ENCODE measurements around the gene TMX3.

DNA sequence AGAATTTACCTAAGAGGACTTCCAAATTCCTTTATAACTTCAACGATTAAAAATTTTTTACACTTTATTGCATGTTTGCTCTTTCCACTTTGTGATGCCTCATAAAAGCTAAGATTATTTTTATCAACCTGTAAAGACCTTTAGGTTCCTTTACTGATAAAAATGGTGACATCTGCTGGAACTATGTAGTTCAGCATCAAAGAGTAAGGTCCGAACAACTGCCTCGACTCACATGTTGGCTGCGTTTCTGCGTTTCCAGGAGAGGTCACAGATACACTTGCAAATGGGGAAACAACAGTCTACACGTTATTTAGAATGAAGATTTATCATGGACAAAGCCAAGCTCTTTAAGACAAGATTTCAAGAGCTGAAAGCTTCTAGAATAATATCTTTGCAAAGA is 18.8 kb upstream of the TMX3 start:
- TF ChIP-seq YY1 (IDR thresholded peaks at IDR 0.05; ENCODE audit: low read depth) (no peak), EP300 (IDR thresholded peaks at IDR 0.05; ENCODE audit: borderline replicate concordance) (no peak), CREB1 (IDR thresholded peaks at IDR 0.05; ENCODE audit: low read depth) (no peak), EGR1 (IDR thresholded peaks at IDR 0.05) (no peak), NFIC (IDR thresholded peaks at IDR 0.05) (no peak), TCF12 (IDR thresholded peaks at IDR 0.05; ENCODE audit: low read depth) (no peak), TAF1 (IDR thresholded peaks at IDR 0.05; ENCODE audit: low read depth) (no peak), FOXM1 (IDR thresholded peaks at IDR 0.05; ENCODE audit: borderline replicate concordance, low read depth) (no peak)
- TF ChIP-seq, protein P1, sequence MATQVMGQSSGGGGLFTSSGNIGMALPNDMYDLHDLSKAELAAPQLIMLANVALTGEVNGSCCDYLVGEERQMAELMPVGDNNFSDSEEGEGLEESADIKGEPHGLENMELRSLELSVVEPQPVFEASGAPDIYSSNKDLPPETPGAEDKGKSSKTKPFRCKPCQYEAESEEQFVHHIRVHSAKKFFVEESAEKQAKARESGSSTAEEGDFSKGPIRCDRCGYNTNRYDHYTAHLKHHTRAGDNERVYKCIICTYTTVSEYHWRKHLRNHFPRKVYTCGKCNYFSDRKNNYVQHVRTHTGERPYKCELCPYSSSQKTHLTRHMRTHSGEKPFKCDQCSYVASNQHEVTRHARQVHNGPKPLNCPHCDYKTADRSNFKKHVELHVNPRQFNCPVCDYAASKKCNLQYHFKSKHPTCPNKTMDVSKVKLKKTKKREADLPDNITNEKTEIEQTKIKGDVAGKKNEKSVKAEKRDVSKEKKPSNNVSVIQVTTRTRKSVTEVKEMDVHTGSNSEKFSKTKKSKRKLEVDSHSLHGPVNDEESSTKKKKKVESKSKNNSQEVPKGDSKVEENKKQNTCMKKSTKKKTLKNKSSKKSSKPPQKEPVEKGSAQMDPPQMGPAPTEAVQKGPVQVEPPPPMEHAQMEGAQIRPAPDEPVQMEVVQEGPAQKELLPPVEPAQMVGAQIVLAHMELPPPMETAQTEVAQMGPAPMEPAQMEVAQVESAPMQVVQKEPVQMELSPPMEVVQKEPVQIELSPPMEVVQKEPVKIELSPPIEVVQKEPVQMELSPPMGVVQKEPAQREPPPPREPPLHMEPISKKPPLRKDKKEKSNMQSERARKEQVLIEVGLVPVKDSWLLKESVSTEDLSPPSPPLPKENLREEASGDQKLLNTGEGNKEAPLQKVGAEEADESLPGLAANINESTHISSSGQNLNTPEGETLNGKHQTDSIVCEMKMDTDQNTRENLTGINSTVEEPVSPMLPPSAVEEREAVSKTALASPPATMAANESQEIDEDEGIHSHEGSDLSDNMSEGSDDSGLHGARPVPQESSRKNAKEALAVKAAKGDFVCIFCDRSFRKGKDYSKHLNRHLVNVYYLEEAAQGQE (IDR thresholded peaks at IDR 0.05; ENCODE audit: low read depth), result no peak
- TF ChIP-seq, protein P2, sequence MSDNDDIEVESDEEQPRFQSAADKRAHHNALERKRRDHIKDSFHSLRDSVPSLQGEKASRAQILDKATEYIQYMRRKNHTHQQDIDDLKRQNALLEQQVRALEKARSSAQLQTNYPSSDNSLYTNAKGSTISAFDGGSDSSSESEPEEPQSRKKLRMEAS (IDR thresholded peaks at IDR 0.05), result no peak

All from Ishikawa (cell line).